22Rv1 (cell line): ENCODE measurements around the gene AKIP1.

ENCODE experiments used
- ZFX ChIP-seq: fragments of 450-650 bp; IDR thresholded peaks from 2 replicates; pipeline ENCODE4 v1.6.1; 2017; ENCODE audit warnings: antibody characterized with exemption, borderline replicate concordance
- TF ChIP-seq, protein P1 (sequence below): fragments of 450-650 bp; IDR thresholded peaks from 2 replicates; pipeline ENCODE4 v1.5.1; 2017; ENCODE audit warnings: mild to moderate bottlenecking

DNA sequence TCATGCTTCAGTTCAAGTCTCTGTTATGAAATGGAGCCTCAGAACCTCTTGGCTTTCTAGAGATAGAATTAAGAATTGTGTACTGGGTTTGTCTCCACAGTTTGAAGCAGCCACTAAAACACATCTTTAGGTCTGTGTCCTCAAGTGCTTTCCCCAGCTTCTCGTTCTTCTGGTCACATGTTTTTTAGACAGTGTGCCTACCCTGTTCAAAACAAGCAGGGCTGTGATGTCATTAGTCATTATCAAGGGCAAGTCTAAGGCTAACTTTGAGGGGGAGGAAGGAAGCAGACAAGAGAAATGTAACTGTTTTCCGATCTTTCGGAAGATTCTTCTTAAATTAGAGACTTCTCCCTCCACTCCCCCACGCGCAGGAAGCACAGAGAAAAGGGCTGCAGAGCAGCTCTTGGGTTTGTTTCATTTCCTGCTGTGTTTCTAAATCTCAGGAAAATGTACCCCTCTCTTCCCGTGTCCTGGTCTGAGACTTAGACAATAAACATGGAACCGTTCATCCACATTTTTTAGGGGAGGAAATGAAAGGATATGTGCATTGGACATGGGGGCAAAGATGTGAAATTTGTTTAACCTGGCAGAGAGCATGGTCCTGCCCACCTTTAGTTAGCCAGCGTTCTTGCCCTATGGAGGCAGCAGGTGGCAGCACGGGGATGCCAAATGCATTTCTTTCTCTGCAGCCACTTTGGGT lies 3.1 kb downstream of the AKIP1 start:
- TF ChIP-seq, protein P1, sequence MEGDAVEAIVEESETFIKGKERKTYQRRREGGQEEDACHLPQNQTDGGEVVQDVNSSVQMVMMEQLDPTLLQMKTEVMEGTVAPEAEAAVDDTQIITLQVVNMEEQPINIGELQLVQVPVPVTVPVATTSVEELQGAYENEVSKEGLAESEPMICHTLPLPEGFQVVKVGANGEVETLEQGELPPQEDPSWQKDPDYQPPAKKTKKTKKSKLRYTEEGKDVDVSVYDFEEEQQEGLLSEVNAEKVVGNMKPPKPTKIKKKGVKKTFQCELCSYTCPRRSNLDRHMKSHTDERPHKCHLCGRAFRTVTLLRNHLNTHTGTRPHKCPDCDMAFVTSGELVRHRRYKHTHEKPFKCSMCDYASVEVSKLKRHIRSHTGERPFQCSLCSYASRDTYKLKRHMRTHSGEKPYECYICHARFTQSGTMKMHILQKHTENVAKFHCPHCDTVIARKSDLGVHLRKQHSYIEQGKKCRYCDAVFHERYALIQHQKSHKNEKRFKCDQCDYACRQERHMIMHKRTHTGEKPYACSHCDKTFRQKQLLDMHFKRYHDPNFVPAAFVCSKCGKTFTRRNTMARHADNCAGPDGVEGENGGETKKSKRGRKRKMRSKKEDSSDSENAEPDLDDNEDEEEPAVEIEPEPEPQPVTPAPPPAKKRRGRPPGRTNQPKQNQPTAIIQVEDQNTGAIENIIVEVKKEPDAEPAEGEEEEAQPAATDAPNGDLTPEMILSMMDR: peak; percentile 82
- no peak for TF ChIP-seq ZFX
